NCI-H2227 treated with DMSO at 0.1 percent for 48 hours (cell line): Measurements from ENCODE around the gene LPGAT1.

Experiments
- DNase-seq: peaks from one replicate; lab custom pipeline; 2025; lab: John Stamatoyannopoulos, UW

The LPGAT1 gene

GRCh38 chr1:211762206-211762605 is 68.4 kb downstream of the LPGAT1 start:
- DNase-seq = no peak

GRCh38 chr1:211761400-211761799 is 69.2 kb downstream of the LPGAT1 start:
- DNase-seq = no peak

- no peak for DNase-seq
Observed at GRCh38 chr1:211756471-211757020, 74.0 kb downstream of the LPGAT1 start.

- no peak for DNase-seq
Observed at GRCh38 chr1:211753649-211754251, 76.8 kb downstream of the LPGAT1 start.

DNA sequence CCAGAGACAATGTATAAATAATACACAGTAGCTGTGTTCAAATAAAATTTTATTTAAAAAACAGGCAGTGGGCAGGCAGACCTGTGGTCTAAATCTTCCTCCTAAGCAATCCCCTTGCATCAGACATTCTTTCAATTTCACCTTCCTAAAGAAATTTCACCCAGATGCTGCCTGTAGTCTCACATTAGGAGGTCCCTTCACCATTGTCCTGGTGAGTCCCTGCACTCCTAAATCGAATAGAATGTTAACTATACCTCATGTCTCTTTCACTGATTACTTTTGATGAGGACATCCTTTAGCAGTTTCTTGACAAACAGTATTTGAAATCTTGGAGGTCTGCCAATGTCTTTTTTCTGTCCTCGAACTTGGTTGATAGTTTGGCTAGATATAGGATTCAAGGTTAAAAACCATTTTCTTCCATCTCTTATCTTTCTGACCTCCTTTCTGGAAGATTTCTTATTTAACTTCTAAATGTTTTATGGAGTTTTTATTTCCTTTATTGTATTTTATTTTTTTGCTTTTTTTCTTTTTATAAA is 77.5 kb downstream of the LPGAT1 start:
- DNase-seq = peak; percentile 23

GRCh38 chr1:211752317-211752716 is 78.2 kb downstream of the LPGAT1 start:
- no peak for DNase-seq

DNA sequence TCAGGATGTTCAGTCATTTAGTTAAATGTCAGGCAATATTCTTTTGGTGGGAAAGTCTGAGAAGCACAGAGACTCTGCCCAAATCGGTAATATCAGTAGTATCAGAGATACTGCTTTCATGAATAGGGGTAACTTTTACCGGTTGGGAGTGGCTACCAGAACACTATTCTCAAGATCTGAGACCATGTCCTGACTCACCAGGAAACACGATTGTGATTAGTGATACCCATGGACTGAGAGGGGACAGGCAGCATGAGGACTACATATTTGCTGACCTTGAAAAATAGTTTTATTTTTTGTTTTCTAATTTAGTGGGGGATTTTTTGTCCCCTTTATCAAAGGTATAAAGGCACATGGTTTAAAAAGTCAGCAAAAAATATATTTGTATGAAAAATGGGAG is 79.1 kb downstream of the LPGAT1 start:
- DNase-seq = no peak

DNA sequence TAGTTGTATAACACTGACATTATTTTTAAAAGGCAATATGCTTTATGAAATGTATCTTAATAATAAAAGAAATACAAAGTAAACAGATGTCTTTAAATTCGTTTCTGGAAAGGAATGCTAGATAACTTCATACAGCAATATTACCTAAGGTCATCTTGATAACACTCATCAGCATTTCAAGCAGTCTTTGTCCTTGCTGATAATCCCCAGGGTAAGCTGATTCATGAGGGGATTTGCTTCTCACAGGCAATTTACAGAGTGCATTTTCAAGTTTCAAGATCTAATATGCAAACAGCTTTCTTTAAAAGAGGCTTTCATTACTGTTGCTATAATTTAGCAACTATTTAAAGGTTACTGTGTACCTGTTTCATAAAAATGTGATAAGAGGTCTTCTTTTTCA is 80.0 kb downstream of the LPGAT1 start:
- DNase-seq = no peak

DNA sequence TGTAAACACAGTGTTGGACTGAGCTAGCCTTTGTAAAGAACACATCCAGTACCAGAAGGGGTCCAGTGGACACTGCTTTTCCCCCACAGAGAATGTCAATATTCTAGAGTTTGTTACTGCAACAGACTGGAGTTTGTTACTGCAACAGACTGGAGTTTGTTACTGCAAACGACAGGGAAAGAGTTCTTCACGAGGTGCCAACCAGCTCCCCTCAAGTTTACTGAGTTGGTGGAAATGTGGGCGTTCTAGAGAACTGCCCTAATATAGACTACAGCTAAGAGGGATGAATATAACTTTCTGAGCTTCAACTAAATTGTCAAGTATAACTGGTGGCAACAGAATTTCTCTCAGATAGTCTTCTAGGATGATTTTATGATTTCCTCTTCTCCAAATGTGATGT is 81.3 kb downstream of the LPGAT1 start:
- DNase-seq = no peak

- DNase-seq = no peak
Observed at GRCh38 chr1:211748810-211749209, 81.8 kb downstream of the LPGAT1 start.

DNA sequence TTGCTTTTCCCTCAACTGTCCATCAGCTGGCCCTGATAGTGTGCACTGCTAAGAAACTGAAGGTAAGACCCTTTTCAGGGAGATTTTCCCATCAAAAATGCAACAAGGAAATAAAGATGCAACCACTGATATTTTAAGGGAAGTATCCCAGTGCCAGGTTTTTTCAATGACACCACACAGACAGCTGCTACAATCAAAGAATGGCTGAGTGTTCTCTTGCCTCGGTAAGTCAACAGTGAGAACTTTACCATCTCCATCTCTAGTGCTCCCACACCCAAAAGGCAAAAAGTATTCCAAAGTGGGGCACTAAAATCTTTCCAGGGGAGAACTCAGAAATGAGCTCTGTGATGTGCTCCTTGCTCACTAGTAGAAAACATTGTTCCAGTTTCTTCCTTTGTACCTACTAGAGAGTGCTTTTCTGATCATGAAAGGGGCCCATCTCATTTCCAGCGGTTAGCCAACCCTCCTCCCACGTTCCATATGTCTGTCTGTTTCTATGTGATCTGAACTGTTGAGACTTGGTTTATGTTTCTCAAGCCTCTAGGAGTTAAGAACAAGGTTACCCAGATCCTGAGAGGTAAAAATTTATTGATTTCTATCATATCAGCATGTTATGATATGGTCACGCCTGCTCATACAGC is 87.6 kb downstream of the LPGAT1 start:
- DNase-seq = no peak

DNA sequence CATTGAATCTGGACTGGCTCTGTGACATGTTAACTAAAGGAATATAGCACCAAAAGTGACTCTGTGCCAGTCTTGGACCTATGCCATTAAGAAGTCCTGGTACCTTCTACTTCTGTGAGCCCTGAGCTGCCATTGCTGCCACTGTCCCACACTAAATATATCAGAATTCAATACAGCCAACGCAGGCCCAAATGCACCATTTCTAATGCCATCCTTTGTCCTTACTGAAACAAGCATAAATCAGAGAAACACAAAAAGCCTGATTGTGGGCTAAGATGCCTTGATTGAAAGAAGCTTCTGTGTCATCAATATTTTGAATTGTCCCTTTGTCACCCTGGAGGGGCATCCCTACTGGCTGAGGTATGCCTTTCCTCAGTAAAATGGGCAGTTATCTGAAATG is 88.3 kb downstream of the LPGAT1 start:
- DNase-seq = no peak

GRCh38 chr1:211741788-211742187 is 88.8 kb downstream of the LPGAT1 start:
- no peak for DNase-seq

DNA sequence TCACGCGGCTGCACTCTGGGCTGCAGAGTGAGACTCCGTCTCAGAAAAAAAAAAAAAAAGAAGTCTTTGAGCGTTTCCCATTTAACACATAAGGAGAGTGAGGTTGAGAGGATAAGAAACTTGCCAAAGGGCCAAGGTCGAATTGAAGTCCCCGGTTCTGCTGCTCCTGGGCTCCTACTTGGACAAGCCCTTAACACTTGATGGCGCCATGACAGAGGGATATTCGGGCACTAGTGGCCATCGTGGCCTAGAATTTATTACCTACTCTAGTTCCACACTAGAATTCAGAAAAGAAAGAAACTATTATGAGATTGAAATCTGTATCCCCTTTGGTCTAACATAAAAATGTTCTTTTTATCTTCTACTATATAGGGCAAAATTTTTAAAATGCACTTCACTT is 89.4 kb downstream of the LPGAT1 start:
- no peak for DNase-seq

GRCh38 chr1:211739671-211740411 is 90.7 kb downstream of the LPGAT1 start:
- no peak for DNase-seq

DNA sequence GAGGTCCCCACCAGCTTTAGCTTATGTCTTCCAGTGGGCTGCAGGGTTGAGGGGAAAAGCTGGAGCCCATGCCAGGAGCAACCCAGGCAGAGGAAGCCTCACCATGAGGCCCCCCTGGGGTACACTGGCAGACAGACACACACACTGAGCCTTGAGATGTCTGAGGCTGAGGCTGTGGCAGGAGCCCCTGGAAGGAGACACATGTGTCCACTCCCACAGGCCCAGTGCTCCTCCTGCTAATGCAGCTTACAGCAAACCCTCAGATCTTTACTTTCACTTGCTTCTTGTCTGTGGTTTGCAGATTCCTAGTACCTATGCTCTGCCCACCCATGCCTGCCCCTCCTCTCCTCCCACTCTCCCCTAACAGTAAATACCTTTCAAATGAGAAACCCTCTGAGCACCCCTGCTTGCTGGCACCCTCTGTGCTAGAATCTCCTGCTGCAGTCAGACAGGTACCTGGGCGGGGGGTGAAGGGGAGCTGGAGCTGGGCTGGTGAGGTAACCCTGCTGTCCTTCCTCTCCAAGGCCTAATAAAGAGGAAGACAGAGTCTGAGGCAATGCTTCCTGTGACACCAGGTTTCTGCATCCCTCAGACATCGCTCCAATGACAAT is 91.8 kb downstream of the LPGAT1 start:
- DNase-seq = no peak

DNA sequence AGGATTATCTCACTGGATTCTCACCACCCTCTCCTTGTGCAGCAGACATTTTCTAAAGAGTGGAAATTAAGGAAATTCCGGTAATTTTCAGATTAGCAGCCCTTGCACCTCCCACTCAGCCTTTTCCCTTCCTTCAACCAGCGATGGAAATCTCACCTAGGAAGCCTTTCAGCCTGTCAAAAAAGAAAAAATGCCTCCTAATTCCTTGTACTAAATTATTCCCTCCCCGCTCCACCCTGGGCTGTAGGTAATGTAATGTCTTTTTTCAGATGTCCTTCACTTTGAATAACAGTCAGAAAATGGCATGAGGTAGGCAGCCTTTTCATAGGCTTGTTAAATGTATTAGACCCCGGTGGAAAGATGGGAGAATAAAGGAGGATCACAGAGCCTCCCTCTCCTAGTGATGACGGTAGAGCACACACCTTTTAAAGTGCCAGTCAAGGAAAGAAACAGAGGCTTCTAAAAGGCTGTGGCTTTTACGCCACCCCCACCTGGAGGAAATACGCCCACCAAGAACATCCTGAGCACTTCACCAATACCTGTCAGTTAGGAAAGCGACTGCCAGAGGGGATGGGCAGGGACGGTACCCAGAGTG is 92.4 kb downstream of the LPGAT1 start:
- no peak for DNase-seq

GRCh38 chr1:211737115-211738035 is 93.2 kb downstream of the LPGAT1 start:
- no peak for DNase-seq

DNA sequence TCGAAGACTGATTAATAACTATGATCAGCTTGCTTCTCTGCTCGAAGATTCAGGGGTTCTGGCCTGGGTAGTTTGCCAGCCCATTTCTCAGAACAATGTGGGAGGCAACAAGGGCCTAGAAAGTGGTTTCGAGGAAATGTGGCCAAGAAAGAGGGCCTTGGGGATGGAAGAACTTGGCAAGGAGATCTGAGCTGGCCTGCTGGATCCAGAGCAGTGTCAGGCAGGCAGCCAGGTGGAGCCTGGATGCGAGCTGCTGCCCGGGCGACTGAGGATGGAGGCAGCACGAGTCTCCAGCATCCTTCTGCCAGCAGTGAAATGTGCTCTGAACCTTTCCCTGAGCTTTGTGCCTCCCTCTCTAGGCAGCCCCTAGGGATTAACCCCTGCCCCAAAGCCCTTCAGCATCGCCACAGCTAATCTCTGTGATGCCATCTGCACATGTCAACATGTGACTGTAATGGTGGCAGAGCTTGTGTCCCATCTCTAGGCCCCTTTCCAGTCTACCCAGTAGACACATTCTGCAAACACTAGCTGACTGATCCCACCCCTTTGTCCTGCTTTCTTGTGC is 94.1 kb downstream of the LPGAT1 start:
- DNase-seq = no peak
